ENCODE data around the gene NFIB. TPM values are rescaled to one million over a fixed set of nuclear protein-coding genes. Genes with fewer than 3 reads are reported as not detected.
A peak's percentile ranks its signal among the peaks of the same experiment; 100 is the strongest.

NFIB gene
- total RNA-seq, 2 donors from 2014 or later: 54.8 to 114 TPM

GRCh38 chr9:14350349-14350728 lies 36.4 kb upstream of the NFIB start:
- no peak for DNase-seq (ENCODE audit: low spot score)
- H3K4me1 ChIP-seq (ENCODE audit: control insufficient read depth in 1 of 2, low read depth in 2 of 2): peaks cover 13 to 60% of the 10 kb centered on the region in 2 donors
- H3K4me3 ChIP-seq: peak overlapping the region; percentile 83
- no peaks in the 10 kb centered on the region for H3K36me3 ChIP-seq
- no peak for TF ChIP-seq CTCF (IDR thresholded peaks at IDR 0.05)
- H3K9me3 ChIP-seq: no peaks in the 10 kb centered on the region
- H3K27ac ChIP-seq: peak overlapping the region; percentile 86 to 87
- no peak for ATAC-seq (ENCODE audit: insufficient number of reproducible peaks, low FRiP score, low read depth)
- no peaks in the 10 kb centered on the region for H3K27me3 ChIP-seq (replicated peaks; ENCODE audit: insufficient read depth)

GRCh38 chr9:14349447-14350348 lies 35.8 kb upstream of the NFIB start:
- no peaks in the 10 kb centered on the region for H3K9me3 ChIP-seq
- peak overlapping the region; percentile 86 to 87 for H3K27ac ChIP-seq
- TF ChIP-seq CTCF (IDR thresholded peaks at IDR 0.05): no peak
- no peaks in the 10 kb centered on the region for H3K36me3 ChIP-seq
- ATAC-seq (ENCODE audit: insufficient number of reproducible peaks, low FRiP score, low read depth): no peak
- H3K4me1 ChIP-seq (ENCODE audit: control insufficient read depth in 1 of 2, low read depth in 2 of 2): peaks cover 18 to 57% of the 10 kb centered on the region in 2 donors
- peak overlapping the region; percentile 83 for H3K4me3 ChIP-seq
- H3K27me3 ChIP-seq (replicated peaks; ENCODE audit: insufficient read depth): no peaks in the 10 kb centered on the region
- DNase-seq (ENCODE audit: low spot score): no peak

- Histone ChIP-seq H3K9me3 (no peaks in the 10 kb centered on the region), H3K4me1 (ENCODE audit: control insufficient read depth in 1 of 2, low read depth in 2 of 2) (peaks cover 21 to 55% of the 10 kb centered on the region in 2 donors), H3K27ac (peak overlapping the region; percentile 86 to 87), H3K27me3 (replicated peaks; ENCODE audit: insufficient read depth) (no peaks in the 10 kb centered on the region), H3K36me3 (no peaks in the 10 kb centered on the region), H3K4me3 (peak overlapping the region; percentile 83)
- DNase-seq (ENCODE audit: low spot score) (no peak), ATAC-seq (ENCODE audit: insufficient number of reproducible peaks, low FRiP score, low read depth) (no peak)
- TF ChIP-seq CTCF (IDR thresholded peaks at IDR 0.05): no peak
Observed at GRCh38 chr9:14349146-14349446, 35.2 kb upstream of the NFIB start.

GRCh38 chr9:14348373-14349145 lies 34.6 kb upstream of the NFIB start:
- Histone ChIP-seq H3K4me1 (ENCODE audit: control insufficient read depth in 1 of 2, low read depth in 2 of 2) (peaks cover 21 to 55% of the 10 kb centered on the region in 2 donors), H3K27me3 (replicated peaks; ENCODE audit: insufficient read depth) (no peaks in the 10 kb centered on the region), H3K36me3 (no peaks in the 10 kb centered on the region), H3K27ac (peak overlapping the region; percentile 86 to 87), H3K9me3 (no peaks in the 10 kb centered on the region), H3K4me3 (peak overlapping the region; percentile 83)
- no peak for TF ChIP-seq CTCF (IDR thresholded peaks at IDR 0.05)
- ATAC-seq (ENCODE audit: insufficient number of reproducible peaks, low FRiP score, low read depth) (no peak), DNase-seq (ENCODE audit: low spot score) (no peak)

GRCh38 chr9:14348123-14348372 lies 34.1 kb upstream of the NFIB start:
- TF ChIP-seq CTCF (IDR thresholded peaks at IDR 0.05): no peak
- Histone ChIP-seq H3K27ac (peak overlapping the region; percentile 86 to 87), H3K9me3 (no peaks in the 10 kb centered on the region), H3K36me3 (no peaks in the 10 kb centered on the region), H3K4me1 (ENCODE audit: control insufficient read depth in 1 of 2, low read depth in 2 of 2) (peaks cover 25 to 57% of the 10 kb centered on the region in 2 donors), H3K27me3 (replicated peaks; ENCODE audit: insufficient read depth) (no peaks in the 10 kb centered on the region), H3K4me3 (peak overlapping the region; percentile 83)
- ATAC-seq (ENCODE audit: insufficient number of reproducible peaks, low FRiP score, low read depth) (no peak), DNase-seq (ENCODE audit: low spot score) (no peak)
